ENCODE results near the gene SLC17A5. TPM values are rescaled to one million over a fixed set of nuclear protein-coding genes. Genes with fewer than 3 reads are reported as not detected.
"Not testable (repeated sequence)": the region's sequence is repeated elsewhere in the genome, so short reads cannot be mapped to it uniquely, and the experiment has no call there.

SLC17A5 gene
- total RNA-seq, 4 donors from 2014 or later: 96.3 to 184 (median 159) TPM

- no peak for TF ChIP-seq POLR2A (IDR thresholded peaks at IDR 0.05)
- no peak for DNase-seq
- Histone ChIP-seq H3K4me1 (peaks cover 38 to 43% of the 10 kb centered on the region in 2 donors), H3K9me3 (no peaks in the 10 kb centered on the region), H3K36me3 (peaks cover 5 to 22% of the 10 kb centered on the region in 2 donors), H3K4me3 (replicated peaks in 1 of 3) (no peak overlapping the region), H3K27me3 (no peaks in the 10 kb centered on the region), H3K27ac (peak overlapping the region; percentile 86 to 91 (median 90))
- intact Hi-C loops (cut with DNase I): no loop called here
Measured at GRCh38 chr6:73636048-73636447, 17.7 kb downstream of the SLC17A5 start.

DNA sequence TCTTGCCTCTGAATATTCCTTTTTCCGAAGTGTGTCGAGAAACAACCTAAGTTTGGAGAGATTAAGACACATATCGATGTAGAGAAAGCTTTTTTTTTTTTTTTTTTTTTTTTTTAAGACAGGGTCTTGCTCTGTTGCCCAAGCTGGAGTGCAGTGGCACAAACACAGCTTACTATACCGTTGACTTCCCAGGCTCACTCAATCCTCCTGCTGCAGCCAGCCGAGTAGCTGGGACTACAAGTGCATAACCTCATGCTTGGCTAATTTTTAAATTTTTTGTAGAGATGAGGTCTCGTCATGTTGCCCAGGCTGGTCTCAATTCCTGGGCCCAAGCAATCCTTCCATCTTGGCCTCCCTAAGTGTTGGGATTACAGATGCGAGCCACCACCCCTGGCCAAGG is 21.4 kb downstream of the SLC17A5 start:
- peaks cover 23 to 24% of the 10 kb centered on the region in 2 donors for H3K4me1 ChIP-seq
- H3K27me3 ChIP-seq: no peaks in the 10 kb centered on the region
- DNase-seq: peak; percentile 60 to 64
- TF ChIP-seq POLR2A (IDR thresholded peaks at IDR 0.05) (no peak), CTCF (IDR thresholded peaks at IDR 0.05) (no peak)
- no peak overlapping the region for H3K4me3 ChIP-seq (replicated peaks in 1 of 3)
- peaks cover 13 to 44% of the 10 kb centered on the region in 2 donors for H3K36me3 ChIP-seq
- WGBS, 2 donors: 63 to 71% methylated on average over 7 of the region's 7 CpGs
- peak overlapping the region in 1 of 3 donors; percentile 13 for H3K27ac ChIP-seq
- intact Hi-C loops (cut with DNase I): no loop called here
- H3K9me3 ChIP-seq: no peaks in the 10 kb centered on the region

DNA sequence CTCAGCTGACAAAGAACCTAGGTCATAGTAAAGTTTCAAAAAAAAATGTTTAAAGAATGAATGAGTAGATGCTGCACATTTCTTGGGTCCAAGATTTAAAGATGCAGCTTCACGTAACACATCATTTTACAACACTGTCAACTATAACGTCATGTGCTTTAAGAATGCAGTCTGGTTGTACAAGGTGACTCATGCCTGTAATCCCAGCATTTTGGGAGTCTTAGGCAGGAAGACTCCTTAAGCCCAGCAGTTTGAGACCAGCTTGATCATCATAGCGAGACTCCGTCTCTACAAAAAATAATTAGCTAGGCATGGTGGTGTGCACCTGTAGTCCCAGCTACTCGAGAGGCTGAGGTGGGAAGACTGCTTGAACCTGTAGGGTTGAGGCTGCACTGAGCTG is 21.9 kb downstream of the SLC17A5 start:
- no peak overlapping the region for H3K4me3 ChIP-seq (replicated peaks in 1 of 3)
- no peak for DNase-seq
- H3K36me3 ChIP-seq: peaks cover 17 to 48% of the 10 kb centered on the region in 2 donors
- H3K27me3 ChIP-seq: no peaks in the 10 kb centered on the region
- 90 to 94% methylated on average over 5 of the region's 5 CpGs for whole genome bisulfite sequencing, 2 donors
- H3K9me3 ChIP-seq: no peaks in the 10 kb centered on the region
- no peak overlapping the region for H3K27ac ChIP-seq
- intact Hi-C loops (cut with DNase I): no loop called here
- TF ChIP-seq POLR2A (IDR thresholded peaks at IDR 0.05) (no peak), CTCF (IDR thresholded peaks at IDR 0.05) (no peak)
- H3K4me1 ChIP-seq: peaks cover 18 to 19% of the 10 kb centered on the region in 2 donors

- no peaks in the 10 kb centered on the region for H3K27me3 ChIP-seq
- no peaks in the 10 kb centered on the region for H3K9me3 ChIP-seq
- H3K4me1 ChIP-seq: peaks cover 7 to 8% of the 10 kb centered on the region in 2 donors
- no peak overlapping the region for H3K27ac ChIP-seq
- no peak overlapping the region for H3K4me3 ChIP-seq (replicated peaks in 1 of 3)
- peaks cover 17 to 55% of the 10 kb centered on the region in 2 donors for H3K36me3 ChIP-seq
- WGBS, 2 donors: 75 to 89% methylated on average over 4 of the region's 4 CpGs
- no peak for TF ChIP-seq POLR2A (IDR thresholded peaks at IDR 0.05)
- TF ChIP-seq CTCF (IDR thresholded peaks at IDR 0.05): no peak
- DNase-seq: no peak
- intact Hi-C loops (cut with DNase I): no loop called here
Measured at GRCh38 chr6:73630401-73630800, 23.4 kb downstream of the SLC17A5 start.

DNA sequence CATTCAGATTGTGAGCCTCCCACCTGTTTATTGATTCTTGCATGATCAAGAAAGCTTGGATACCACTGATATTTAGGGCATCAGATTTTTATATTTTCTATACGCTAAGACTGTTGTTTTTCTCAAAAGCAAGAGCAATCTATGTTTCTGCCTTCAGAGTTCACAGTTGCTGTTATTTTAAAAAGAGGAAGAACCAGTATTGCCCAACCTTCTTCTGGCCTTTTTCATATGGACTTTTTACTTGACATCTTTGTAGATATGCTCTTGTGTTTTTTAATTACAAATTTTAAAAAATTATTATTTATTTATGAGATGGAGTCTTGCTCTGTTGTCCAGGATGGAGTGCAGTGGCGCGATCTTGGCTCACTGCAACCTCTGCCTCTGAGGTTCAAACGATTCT is 28.9 kb downstream of the SLC17A5 start:
- Histone ChIP-seq H3K9me3 (no peaks in the 10 kb centered on the region), H3K4me3 (replicated peaks in 1 of 3) (no peak overlapping the region), H3K27me3 (no peaks in the 10 kb centered on the region), H3K36me3 (peaks cover 12 to 47% of the 10 kb centered on the region in 2 donors), H3K4me1 (peaks cover 0 to 4% of the 10 kb centered on the region in 2 donors), H3K27ac (no peak overlapping the region)
- no peak for TF ChIP-seq POLR2A (IDR thresholded peaks at IDR 0.05)
- no peak for DNase-seq
- WGBS, 2 donors: 80 to 95% methylated on average over 4 of the region's 4 CpGs
- intact Hi-C loops (cut with DNase I): no loop called here

DNA sequence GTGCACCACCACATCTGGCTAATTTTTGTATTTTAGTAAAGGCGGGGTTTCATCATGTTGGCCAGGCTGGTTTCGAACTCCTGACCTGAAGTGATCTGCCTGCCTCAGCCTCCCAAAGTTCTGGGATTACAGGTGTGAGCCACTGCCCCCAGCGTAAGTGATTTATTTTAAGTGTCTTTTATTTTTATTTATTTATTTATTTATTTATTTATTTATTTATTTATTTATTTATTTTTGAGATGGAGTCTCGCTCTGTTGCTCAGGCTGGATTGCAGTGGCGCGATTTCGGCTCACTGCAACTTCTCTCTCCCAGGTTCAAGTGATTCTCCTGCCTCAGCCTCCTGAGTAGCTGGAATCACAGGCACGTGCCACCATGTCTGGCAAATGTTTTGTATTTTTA is 30.3 kb downstream of the SLC17A5 start:
- H3K4me1 ChIP-seq; DNase-seq; H3K27me3 ChIP-seq; intact Hi-C loops (cut with DNase I); H3K27ac ChIP-seq; H3K9me3 ChIP-seq; H3K4me3 ChIP-seq (replicated peaks in 1 of 3): not testable (repeated sequence)
- peaks cover 12 to 40% of the 10 kb centered on the region in 2 donors for H3K36me3 ChIP-seq
- WGBS, 2 donors: 98% methylated on average over 8 of the region's 8 CpGs

DNA sequence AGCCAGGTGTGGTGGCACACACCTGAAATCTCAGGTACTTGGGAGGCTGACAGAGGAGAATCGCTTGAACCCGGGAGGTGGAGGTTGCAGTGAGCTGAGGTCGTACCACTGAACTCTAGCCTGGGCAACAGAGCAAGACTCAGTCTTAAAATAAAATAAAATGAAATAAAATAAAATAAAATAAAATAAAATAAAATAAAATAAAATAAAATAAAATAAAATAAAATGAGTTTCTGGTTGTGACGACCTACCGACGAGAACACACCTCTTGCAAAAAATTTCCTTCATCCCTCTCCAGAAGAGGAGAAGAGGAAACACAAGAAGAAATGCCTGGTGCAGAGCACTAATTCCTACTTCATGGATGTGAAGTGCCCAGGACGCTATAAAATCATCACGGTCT is 35.7 kb downstream of the SLC17A5 start:
- H3K27me3 ChIP-seq; H3K9me3 ChIP-seq; DNase-seq; intact Hi-C loops (cut with DNase I); H3K4me3 ChIP-seq (replicated peaks in 1 of 3); H3K27ac ChIP-seq; H3K4me1 ChIP-seq: not testable (repeated sequence)
- peaks cover 15 to 40% of the 10 kb centered on the region in 2 donors for H3K36me3 ChIP-seq
- 90 to 97% methylated on average over 8 of the region's 8 CpGs for WGBS, 2 donors
